K562 (cell line): ENCODE measurements around the gene PODXL2. TPM values are rescaled to one million over a fixed set of nuclear protein-coding genes. Genes with fewer than 3 reads are reported as not detected.

Source experiments
- ATAC-seq: fragments of 200-7000 bp; cut with Tn5 transposase; 3 replicates; pipeline ENCODE4 v1.9.1; 2020; ENCODE audit warnings: moderate library complexity
- BruUV-seq: library from RNA; stranded (reverse); fragments of 400-500 nt; replicated peaks from 2 replicates; lab custom pipeline; 2021; lab: Mats Ljungman, UMichigan
- CTCF ChIA-PET: fragments of 300-600 bp; formaldehyde crosslinking; extraction: SDS; loops from one replicate; lab custom pipeline; 2021; ENCODE audit warnings: low intra/inter-chr PET ratio; lab: Yijun Ruan, JAX
- POLR2A ChIA-PET: fragments of 300-600, 350-650 bp; sonication (Branson Sonifier 250); formaldehyde crosslinking; extraction: SDS; loops from one replicate; lab custom pipeline; 2021; ENCODE audit warnings: antibody characterized with exemption, inconsistent platforms; lab: Yijun Ruan, JAX
- DNase-seq, 4 experiments: peaks; one replicate each; pipeline versions ENCODE4 v3.0.0 to v3.0.0-alpha.2; 2011 to 2018; ENCODE audit warnings: low spot score in 3 of 4, mixed read lengths in 3 of 4; ENCODE audit errors: extremely low read depth in 1 of 4
- FAIRE-seq: peaks from 2 replicates; lab custom pipeline; 2011; peaks lifted over from hg19 to GRCh38; lab: Jason Lieb, UNC
- H2AFZ ChIP-seq: 2 replicates; pipeline ENCODE4 v1.6.0; 2011; ENCODE audit warnings: low read depth, low read length, control low read depth, inconsistent platforms
- H3K27ac ChIP-seq: fragments of 200-600 bp; 3 replicates; pipeline ENCODE4 v1.8.0; 2011; ENCODE audit warnings: low read depth, mild to moderate bottlenecking, control low read depth, inconsistent platforms, low read length, moderate library complexity, mixed read lengths; ENCODE audit errors: extremely low read depth
- H3K27me3 ChIP-seq, 2 experiments: fragments of 300-600 bp in 1 of 2; 2 replicates in 1 of 2; 3 replicates in 1 of 2; pipeline versions ENCODE4 v1.6.0 to v1.8.0; 2011; ENCODE audit warnings: inconsistent platforms in 2 of 2, low read length in 2 of 2, mild to moderate bottlenecking in 1 of 2, mixed read lengths in 1 of 2, moderate library complexity in 1 of 2; ENCODE audit not compliant: control insufficient read depth in 2 of 2, insufficient read depth in 2 of 2
- H3K36me3 ChIP-seq: fragments of 300-600 bp; 3 replicates; pipeline ENCODE4 v1.8.0; 2011; ENCODE audit warnings: mild to moderate bottlenecking, low read length, inconsistent platforms; ENCODE audit not compliant: control insufficient read depth, insufficient read depth
- H3K4me1 ChIP-seq, 2 experiments: fragments of 200-600 bp in 1 of 2; replicated peaks in 1 of 2; 2 replicates in 1 of 2; 3 replicates in 1 of 2; pipeline versions ENCODE4 v1.5.1 to v1.8.0; 2011; ENCODE audit warnings: inconsistent platforms in 2 of 2, low read length in 2 of 2, mild to moderate bottlenecking in 1 of 2, mixed read lengths in 1 of 2, moderate library complexity in 1 of 2; ENCODE audit not compliant: control insufficient read depth in 2 of 2, insufficient read depth in 2 of 2
- H3K4me2 ChIP-seq: 2 replicates; pipeline ENCODE4 v1.6.1; 2011; ENCODE audit warnings: low read length, control low read depth, inconsistent platforms, mixed read lengths; ENCODE audit not compliant: insufficient read depth
- H3K4me3 ChIP-seq: fragments of 200-600 bp; sonication (generic), shearing (Covaris generic); 2 replicates; pipeline ENCODE4 v1.5.1; 2016; ENCODE audit warnings: control low read depth, inconsistent platforms
- H3K79me2 ChIP-seq: fragments of 200-600 bp; 3 replicates; pipeline ENCODE4 v1.8.0; 2011; ENCODE audit warnings: low read length, inconsistent platforms; ENCODE audit not compliant: control insufficient read depth, insufficient read depth
- H3K9ac ChIP-seq, 2 experiments: 2 replicates each; pipeline versions ENCODE4 v1.6.0 to v1.6.1; 2011; ENCODE audit warnings: low read depth in 2 of 2, low read length in 2 of 2, control low read depth in 1 of 2, inconsistent platforms in 1 of 2, mild to moderate bottlenecking in 1 of 2, mixed read lengths in 1 of 2; ENCODE audit not compliant: insufficient read depth in 1 of 2
- H3K9me1 ChIP-seq: one replicate; pipeline ENCODE4 v1.6.0; 2011; ENCODE audit warnings: inconsistent platforms, mild to moderate bottlenecking, low read length, moderate library complexity; ENCODE audit not compliant: control insufficient read depth, insufficient read depth
- H3K9me3 ChIP-seq: replicated peaks from 2 replicates; pipeline ENCODE4 v1.5.1; 2011; ENCODE audit warnings: low read depth, low read length, inconsistent platforms; ENCODE audit not compliant: control insufficient read depth, insufficient read depth
- H4K20me1 ChIP-seq: replicated peaks from 2 replicates; pipeline ENCODE4 v1.6.1; 2011; ENCODE audit warnings: low read length, inconsistent platforms, mixed read lengths; ENCODE audit not compliant: control insufficient read depth, insufficient read depth
- FOXA3 ChIP-seq, 2 experiments: fragments of 450-650 bp in 1 of 2; sonication (generic) in 1 of 2; formaldehyde crosslinking; IDR thresholded peaks in 1 of 2; conservative IDR thresholded peaks in 1 of 2; 2 replicates each; pipeline versions ENCODE4 v1.4.0 to v1.8.0; 2020 to 2022; ENCODE audit warnings: mild to moderate bottlenecking in 2 of 2, missing genetic modification reagents in 1 of 2
- GABPB2 ChIP-seq: fragments of 250-450 bp; sonication (Bioruptor Pico); conservative IDR thresholded peaks from 2 replicates; pipeline ENCODE4 v1.5.1; 2021; ENCODE audit warnings: mild to moderate bottlenecking
- GTF2A2 ChIP-seq: IDR thresholded peaks from 2 replicates; pipeline ENCODE4 v1.6.1; 2016; ENCODE audit warnings: mild to moderate bottlenecking, missing genetic modification characterization, missing compliant biosample characterization
- MCM7 ChIP-seq, 2 experiments: fragments of 450-650 bp; IDR thresholded peaks; 2 replicates each; pipeline ENCODE4 v1.6.1; 2016 to 2018
- PCBP1 ChIP-seq: fragments of 200-400 bp; formaldehyde crosslinking; IDR thresholded peaks from 2 replicates; pipeline ENCODE4 v1.6.1; 2018; ENCODE audit warnings: mild to moderate bottlenecking, low read depth, low read length; ENCODE audit not compliant: poor library complexity, severe bottlenecking
- PRMT5 ChIP-seq: sonication (generic); formaldehyde crosslinking; IDR thresholded peaks from 2 replicates; pipeline ENCODE4 v1.5.0; 2020; ENCODE audit warnings: missing genetic modification reagents
- SMAD1 ChIP-seq: fragments of 150-350 bp; IDR thresholded peaks from 2 replicates; pipeline ENCODE4 v1.6.1; 2014; ENCODE audit warnings: low read length, low read depth; ENCODE audit not compliant: partially characterized antibody
- SNIP1 ChIP-seq: fragments of 450-650 bp; IDR thresholded peaks from 2 replicates; pipeline ENCODE4 v1.7.1; 2017; ENCODE audit warnings: low read depth, mild to moderate bottlenecking
- SNRNP70 ChIP-seq: fragments of 200-400 bp; formaldehyde crosslinking; optimal IDR thresholded peaks from 2 replicates; pipeline ENCODE3; 2017; ENCODE audit warnings: low read depth, low read length
- STAT5B ChIP-seq: fragments of 250-450 bp; sonication (Bioruptor Pico); IDR thresholded peaks from 2 replicates; pipeline ENCODE4 v1.8.0; 2021; ENCODE audit warnings: mild to moderate bottlenecking, inconsistent platforms
- TBP ChIP-seq: optimal IDR thresholded peaks from 2 replicates; pipeline ENCODE3; 2011; ENCODE audit warnings: low read depth, low read length, improper control_type of control experiment
- WGBS: fragments of 100-300 bp; shearing (Covaris generic); methylation state at CpG from one replicate; pipeline ENCODE4 v1.1.6; 2016; ENCODE audit warnings: low coverage, mixed read lengths; ENCODE audit not compliant: insufficient coverage; ENCODE audit errors: missing lambda C conversion rate; 5-methylcytosine and 5-hydroxymethylcytosine counted together
- in situ Hi-C: fragments of 300-500 bp; cut with MboI; formaldehyde crosslinking; loops from 4 replicates; pipeline ENCODE4 v1.15.0; 2018; ENCODE audit warnings: inconsistent platforms, mixed read lengths
- intact Hi-C: fragments of 100-400 bp; cut with micrococcal nuclease; formaldehyde crosslinking; loops from 2 replicates; pipeline ENCODE4 v1.14.2; 2022
- polyA plus RNA-seq, 8 experiments: library from polyadenylated mRNA; depleted of rRNA in 4 of 8; stranded (reverse) in 5 of 8; unstranded in 3 of 8; fragments of >200 nt; fragmentation: Nextera tagmentation in 2 of 8; fragmentation: Illumina TruSeq in 1 of 8; extraction: Ambion mirVana in 2 of 8; extraction: Trizol in 1 of 8; gene quantifications; 2 replicates each; pipeline versions ENCODE4 v1.2.1 to v1.2.3, GENCODE V29; 2011 to 2014; ENCODE audit warnings: inconsistent platforms in 1 of 8, missing spikeins in 1 of 8
- total RNA-seq, 7 experiments: library from RNA; depleted of rRNA in 6 of 7; stranded (reverse); fragments of >200 nt in 6 of 7; fragmentation: Illumina TruSeq in 2 of 7; extraction: Trizol in 2 of 7; gene quantifications; 2 replicates each; pipeline versions ENCODE4 v1.2.1 to v1.2.3, GENCODE V29; 2011 to 2021; ENCODE audit warnings: low replicate concordance in 1 of 7
- TF ChIP-seq, protein P1 (sequence below): sonication (generic); formaldehyde crosslinking; IDR thresholded peaks from 2 replicates; pipeline ENCODE4 v1.8.1; 2022; ENCODE audit warnings: missing genetic modification reagents
- TF ChIP-seq, protein P2 (sequence below): fragments of 450-650 bp; IDR thresholded peaks from one replicate; pipeline ENCODE4 v1.6.1; 2018; ENCODE audit warnings: mild to moderate bottlenecking, moderate library complexity; ENCODE audit not compliant: partially characterized antibody
- TF ChIP-seq, protein P3 (sequence below): sonication (generic); formaldehyde crosslinking; IDR thresholded peaks from 2 replicates; pipeline ENCODE4 v1.8.1; 2023; ENCODE audit warnings: mild to moderate bottlenecking, missing genetic modification reagents
- TF ChIP-seq, protein P4 (sequence below): sonication (generic); formaldehyde crosslinking; IDR thresholded peaks from 2 replicates; pipeline ENCODE4 v1.4.0; 2020; ENCODE audit warnings: mild to moderate bottlenecking, missing genetic modification reagents
- TF ChIP-seq, protein P5 (sequence below): fragments of 450-650 bp; IDR thresholded peaks from 2 replicates; pipeline ENCODE4 v1.6.1; 2017; ENCODE audit warnings: mild to moderate bottlenecking, moderate library complexity

Gene PODXL2
- total and polyA plus RNA-seq, 9 of the 15 experiments (the other 6 are each of a cell fraction or from before 2014, with no cell fraction given) = 0.03 to 52.5 (median 21.9) TPM

DNA sequence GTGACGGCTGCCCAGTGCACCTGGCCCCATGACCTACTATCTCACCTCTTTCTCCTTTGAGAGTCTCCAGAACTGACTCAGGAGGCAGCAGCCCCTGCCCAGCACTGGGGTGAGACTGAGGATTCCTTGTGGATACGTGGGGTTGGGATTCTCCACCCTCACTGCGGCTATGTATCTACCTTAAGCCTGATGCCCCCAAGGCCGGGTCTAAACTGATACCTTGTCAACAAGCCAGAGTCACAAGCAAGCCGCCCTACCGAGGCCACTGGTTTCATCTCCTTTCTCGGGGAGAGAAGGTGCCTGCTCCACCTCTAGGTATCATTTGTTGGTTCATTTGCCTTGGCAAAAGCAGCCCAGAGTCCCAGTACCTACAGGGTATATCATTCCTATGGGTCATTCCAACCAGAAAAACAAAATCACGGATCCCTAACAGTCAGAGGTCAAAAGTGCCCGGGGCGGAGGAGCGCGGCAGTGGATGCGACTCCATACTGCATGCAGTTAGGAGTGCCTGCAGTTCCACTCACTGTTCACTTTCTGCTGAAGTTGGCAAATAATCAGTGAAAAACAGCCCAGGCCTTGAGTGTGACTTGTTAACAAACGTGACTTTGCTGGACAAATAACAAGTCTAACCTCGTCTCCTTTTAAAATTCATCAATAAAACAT, 91.3 kb downstream of the PODXL2 start:
- Histone ChIP-seq H2AFZ (no peak overlapping the region), H3K9me3 (no peaks in the 10 kb centered on the region), H3K79me2 (no peaks in the 10 kb centered on the region), H3K4me1 (no peaks in the 10 kb centered on the region), H3K36me3 (no peaks in the 10 kb centered on the region), H3K27me3 (peaks cover 26 to 67% of the 10 kb centered on the region in 2 experiments), H3K9me1 (no peaks in the 10 kb centered on the region), H3K4me3 (no peak overlapping the region), H3K4me2 (no peak overlapping the region), H3K27ac (no peak overlapping the region), H4K20me1 (no peaks in the 10 kb centered on the region), H3K9ac (no peak overlapping the region)
- in situ Hi-C loops = no loop called here
- no TSS peak for BruUV-seq
- intact Hi-C loops = no loop called here
- POLR2A ChIA-PET = no interaction called here
- ATAC-seq (no peak), DNase-seq (no peak), FAIRE-seq (no peak)
- CTCF ChIA-PET = no interaction called here
- 7% methylated on average over 13 of the region's 15 CpGs for WGBS
- TF ChIP-seq, protein P1, sequence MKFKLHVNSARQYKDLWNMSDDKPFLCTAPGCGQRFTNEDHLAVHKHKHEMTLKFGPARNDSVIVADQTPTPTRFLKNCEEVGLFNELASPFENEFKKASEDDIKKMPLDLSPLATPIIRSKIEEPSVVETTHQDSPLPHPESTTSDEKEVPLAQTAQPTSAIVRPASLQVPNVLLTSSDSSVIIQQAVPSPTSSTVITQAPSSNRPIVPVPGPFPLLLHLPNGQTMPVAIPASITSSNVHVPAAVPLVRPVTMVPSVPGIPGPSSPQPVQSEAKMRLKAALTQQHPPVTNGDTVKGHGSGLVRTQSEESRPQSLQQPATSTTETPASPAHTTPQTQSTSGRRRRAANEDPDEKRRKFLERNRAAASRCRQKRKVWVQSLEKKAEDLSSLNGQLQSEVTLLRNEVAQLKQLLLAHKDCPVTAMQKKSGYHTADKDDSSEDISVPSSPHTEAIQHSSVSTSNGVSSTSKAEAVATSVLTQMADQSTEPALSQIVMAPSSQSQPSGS (CRISPR knock-in tag) = no peak
- TF ChIP-seq MCM7 (IDR thresholded peaks at IDR 0.05) (no peak), GABPB2 (no peak), PRMT5 (CRISPR knock-in tag) (no peak), SMAD1 (no peak), FOXA3 (CRISPR knock-in tag; conservative IDR thresholded peaks at IDR 0.05 in 1 of 2, IDR thresholded peaks at IDR 0.05 in 1 of 2) (no peak), GTF2A2 (tag) (no peak), STAT5B (no peak), SNRNP70 (no peak), PCBP1 (no peak), TBP (no peak), SNIP1 (no peak)
- TF ChIP-seq, protein P2, sequence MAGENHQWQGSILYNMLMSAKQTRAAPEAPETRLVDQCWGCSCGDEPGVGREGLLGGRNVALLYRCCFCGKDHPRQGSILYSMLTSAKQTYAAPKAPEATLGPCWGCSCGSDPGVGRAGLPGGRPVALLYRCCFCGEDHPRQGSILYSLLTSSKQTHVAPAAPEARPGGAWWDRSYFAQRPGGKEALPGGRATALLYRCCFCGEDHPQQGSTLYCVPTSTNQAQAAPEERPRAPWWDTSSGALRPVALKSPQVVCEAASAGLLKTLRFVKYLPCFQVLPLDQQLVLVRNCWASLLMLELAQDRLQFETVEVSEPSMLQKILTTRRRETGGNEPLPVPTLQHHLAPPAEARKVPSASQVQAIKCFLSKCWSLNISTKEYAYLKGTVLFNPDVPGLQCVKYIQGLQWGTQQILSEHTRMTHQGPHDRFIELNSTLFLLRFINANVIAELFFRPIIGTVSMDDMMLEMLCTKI = no peak
- TF ChIP-seq, protein P3, sequence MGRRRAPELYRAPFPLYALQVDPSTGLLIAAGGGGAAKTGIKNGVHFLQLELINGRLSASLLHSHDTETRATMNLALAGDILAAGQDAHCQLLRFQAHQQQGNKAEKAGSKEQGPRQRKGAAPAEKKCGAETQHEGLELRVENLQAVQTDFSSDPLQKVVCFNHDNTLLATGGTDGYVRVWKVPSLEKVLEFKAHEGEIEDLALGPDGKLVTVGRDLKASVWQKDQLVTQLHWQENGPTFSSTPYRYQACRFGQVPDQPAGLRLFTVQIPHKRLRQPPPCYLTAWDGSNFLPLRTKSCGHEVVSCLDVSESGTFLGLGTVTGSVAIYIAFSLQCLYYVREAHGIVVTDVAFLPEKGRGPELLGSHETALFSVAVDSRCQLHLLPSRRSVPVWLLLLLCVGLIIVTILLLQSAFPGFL = no peak
- TF ChIP-seq, protein P4, sequence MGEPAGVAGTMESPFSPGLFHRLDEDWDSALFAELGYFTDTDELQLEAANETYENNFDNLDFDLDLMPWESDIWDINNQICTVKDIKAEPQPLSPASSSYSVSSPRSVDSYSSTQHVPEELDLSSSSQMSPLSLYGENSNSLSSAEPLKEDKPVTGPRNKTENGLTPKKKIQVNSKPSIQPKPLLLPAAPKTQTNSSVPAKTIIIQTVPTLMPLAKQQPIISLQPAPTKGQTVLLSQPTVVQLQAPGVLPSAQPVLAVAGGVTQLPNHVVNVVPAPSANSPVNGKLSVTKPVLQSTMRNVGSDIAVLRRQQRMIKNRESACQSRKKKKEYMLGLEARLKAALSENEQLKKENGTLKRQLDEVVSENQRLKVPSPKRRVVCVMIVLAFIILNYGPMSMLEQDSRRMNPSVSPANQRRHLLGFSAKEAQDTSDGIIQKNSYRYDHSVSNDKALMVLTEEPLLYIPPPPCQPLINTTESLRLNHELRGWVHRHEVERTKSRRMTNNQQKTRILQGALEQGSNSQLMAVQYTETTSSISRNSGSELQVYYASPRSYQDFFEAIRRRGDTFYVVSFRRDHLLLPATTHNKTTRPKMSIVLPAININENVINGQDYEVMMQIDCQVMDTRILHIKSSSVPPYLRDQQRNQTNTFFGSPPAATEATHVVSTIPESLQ = no peak
- TF ChIP-seq, protein P5, sequence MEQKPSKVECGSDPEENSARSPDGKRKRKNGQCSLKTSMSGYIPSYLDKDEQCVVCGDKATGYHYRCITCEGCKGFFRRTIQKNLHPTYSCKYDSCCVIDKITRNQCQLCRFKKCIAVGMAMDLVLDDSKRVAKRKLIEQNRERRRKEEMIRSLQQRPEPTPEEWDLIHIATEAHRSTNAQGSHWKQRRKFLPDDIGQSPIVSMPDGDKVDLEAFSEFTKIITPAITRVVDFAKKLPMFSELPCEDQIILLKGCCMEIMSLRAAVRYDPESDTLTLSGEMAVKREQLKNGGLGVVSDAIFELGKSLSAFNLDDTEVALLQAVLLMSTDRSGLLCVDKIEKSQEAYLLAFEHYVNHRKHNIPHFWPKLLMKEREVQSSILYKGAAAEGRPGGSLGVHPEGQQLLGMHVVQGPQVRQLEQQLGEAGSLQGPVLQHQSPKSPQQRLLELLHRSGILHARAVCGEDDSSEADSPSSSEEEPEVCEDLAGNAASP = no peak
